Ovary (tissue), 9 donors: ENCODE measurements around the gene PHLDB3. TPM values are rescaled to one million over a fixed set of nuclear protein-coding genes. Genes with fewer than 3 reads are reported as not detected.

Experiments
- DNase-seq, 5 donors: peaks; one replicate each; pipeline ENCODE4 v3.0.0-alpha.2; 2019 to 2020
- H3K27ac ChIP-seq, 2 donors: fragments of 200-600 bp; one replicate each; pipeline versions ENCODE4 v1.5.1 to v1.8.0; 2019 to 2022
- H3K27me3 ChIP-seq: fragments of 200-600 bp; one replicate; pipeline ENCODE4 v1.8.0; 2022
- H3K36me3 ChIP-seq: fragments of 200-600 bp; sonication (generic); one replicate; pipeline ENCODE4 v1.5.1; 2019
- H3K4me1 ChIP-seq: one replicate; pipeline ENCODE4 v1.8.1; 2013; ENCODE audit warnings: mild to moderate bottlenecking, moderate library complexity; ENCODE audit not compliant: insufficient read depth
- H3K4me3 ChIP-seq: fragments of 200-600 bp; sonication (generic); one replicate; pipeline ENCODE4 v1.5.1; 2017
- H3K9me3 ChIP-seq, 2 donors: fragments of 200-600 bp in 1 of 2; sonication (generic) in 1 of 2; one replicate each; pipeline versions ENCODE4 v1.5.1 to v1.8.1; 2013 to 2019; ENCODE audit warnings: mild to moderate bottlenecking in 1 of 2, moderate library complexity in 1 of 2
- CTCF ChIP-seq, 3 donors: fragments of 450-650 bp in 2 of 3; fragments of 200-600 bp in 1 of 3; IDR thresholded peaks; one replicate each; pipeline versions ENCODE4 v1.5.1 to v1.8.0; 2016 to 2022; ENCODE audit warnings: antibody characterized with exemption in 3 of 3, mild to moderate bottlenecking in 1 of 3
- EP300 ChIP-seq: sonication (generic); formaldehyde crosslinking; IDR thresholded peaks from one replicate; pipeline ENCODE4 v1.6.1; 2017; ENCODE audit warnings: antibody characterized with exemption
- POLR2A ChIP-seq: fragments of 450-650 bp; IDR thresholded peaks from one replicate; pipeline ENCODE4 v1.6.1; 2017; ENCODE audit warnings: antibody characterized with exemption, mild to moderate bottlenecking, moderate library complexity
- WGBS, 3 donors: extraction: QIAGEN DNeasy Blood & Tissue Kit in 1 of 3; methylation state at CpG; one replicate each; pipeline versions ENCODE4 v1.1.5 to v1.1.7; 2013 to 2017; 5-methylcytosine and 5-hydroxymethylcytosine counted together
- intact Hi-C, 4 donors: fragments of 100-400 bp; cut with DNase I; formaldehyde crosslinking; loops; one replicate each; pipeline versions ENCODE4 v1.11.0 to v1.15.1; 2022 to 2023
- polyA plus RNA-seq, 2 donors: library from polyadenylated mRNA; stranded (reverse); fragments of 200-250 nt in 1 of 2; fragments of 350-450 nt in 1 of 2; fragmentation: Illumina TruSeq in 1 of 2; extraction: RNeasy Lipid Tissue Mini Kit (QIAGEN cat#74804) in 1 of 2; gene quantifications; one replicate each; pipeline ENCODE4 v1.2.3, GENCODE V29; 2013 to 2014
- total RNA-seq, 7 donors: library from RNA; depleted of rRNA in 2 of 7; stranded (reverse); fragments of >200 nt in 2 of 7; fragmentation: NEBNext Ultra II Directional in 3 of 7; extraction: Animal tissue kit (Norgen Biotek cat#: 25700) in 3 of 7; gene quantifications; one replicate each; pipeline versions ENCODE4 v1.1.0 to v1.2.4, GENCODE V29; 2016 to 2023
- donor health status: DM: no; HTN: no; CAD: no; lungs with moderate emphysema.
- donor health status: DM: no; HTN: no; CAD: no.
- donor health status: Bipolar disorder and iron deficiency.
- donor health status: DM: yes; HTN: yes; CAD: no.
- donor health status: DM: no; HTN: no; CAD: no.
- donor health status: DM: yes; HTN: yes; CAD: no.

Gene PHLDB3
- total and polyA plus RNA-seq, 9 donors: 1.4 to 29.7 (median 20.6) TPM

- intact Hi-C loops: no loop called here
- DNase-seq: no peak
- Histone ChIP-seq H3K36me3 (no peaks in the 10 kb centered on the region), H3K9me3 (no peaks in the 10 kb centered on the region), H3K4me3 (no peak overlapping the region), H3K27ac (no peak overlapping the region), H3K4me1 (no peaks in the 10 kb centered on the region), H3K27me3 (no peaks in the 10 kb centered on the region)
- TF ChIP-seq CTCF (IDR thresholded peaks at IDR 0.05) (no peak), POLR2A (no peak), EP300 (no peak)
- WGBS, 3 donors: 26 to 38% (median 31%) methylated on average over 8 of the region's 8 CpGs
Observed at GRCh38 chr19:43425567-43426392, 78.8 kb downstream of the PHLDB3 start.

Other genes with a start within 250 kb of the PHLDB3 start
- gene PSG9, start 235.2 kb downstream of the PHLDB3 start, total RNA-seq: not detected
- gene PSG9, start 235.2 kb downstream of the PHLDB3 start, polyA plus RNA-seq: not detected
- under 1 TPM in 4 of 7 donors, not detected in 3; 0.12 to 0.55 (median 0.18) TPM for gene CD177, start 151.1 kb downstream of the PHLDB3 start, total RNA-seq
- gene CD177, start 151.1 kb downstream of the PHLDB3 start, polyA plus RNA-seq: under 1 TPM; 0.06 to 0.82 TPM
- not detected for gene TEX101, start 89.9 kb downstream of the PHLDB3 start, total RNA-seq
- gene TEX101, start 89.9 kb downstream of the PHLDB3 start, polyA plus RNA-seq: not detected
- 10 to 100 TPM in 1 of 7 donors, 1 to 10 TPM in 6; 2.5 to 15.1 (median 6.8) TPM for gene LYPD3, start 39.1 kb downstream of the PHLDB3 start, total RNA-seq
- 1 to 10 TPM; 1.8 to 4.0 TPM for gene LYPD3, start 39.1 kb downstream of the PHLDB3 start, polyA plus RNA-seq
- gene ETHE1, start 22.5 kb upstream of the PHLDB3 start, total RNA-seq: 10 to 100 TPM; 16.1 to 28.5 (median 22.5) TPM
- 10 to 100 TPM; 25.0 to 28.7 TPM for gene ETHE1, start 22.5 kb upstream of the PHLDB3 start, polyA plus RNA-seq
- 1 to 10 TPM; 1.3 to 5.9 (median 3.9) TPM for gene ZNF575, start 28.4 kb upstream of the PHLDB3 start, total RNA-seq
- 1 to 10 TPM; 1.2 to 1.7 TPM for gene ZNF575, start 28.4 kb upstream of the PHLDB3 start, polyA plus RNA-seq
- 10 to 100 TPM; 19.0 to 39.9 (median 28.4) TPM for gene XRCC1, start 70.8 kb upstream of the PHLDB3 start, total RNA-seq
- gene XRCC1, start 70.8 kb upstream of the PHLDB3 start, polyA plus RNA-seq: 10 to 100 TPM; 16.8 to 37.7 TPM
- gene PINLYP, start 71.1 kb upstream of the PHLDB3 start, total RNA-seq: 10 to 100 TPM; 10.6 to 22.3 (median 17.7) TPM
- 10 to 100 TPM; 25.5 to 29.9 TPM for gene PINLYP, start 71.1 kb upstream of the PHLDB3 start, polyA plus RNA-seq
- gene IRGQ, start 91.4 kb upstream of the PHLDB3 start, total RNA-seq: 10 to 100 TPM; 11.6 to 25.8 (median 19.8) TPM
- 10 to 100 TPM in 1 of 2 donors, 1 to 10 TPM in 1; 5.4 to 10.5 TPM for gene IRGQ, start 91.4 kb upstream of the PHLDB3 start, polyA plus RNA-seq
- 10 to 100 TPM; 11.5 to 22.4 (median 16.9) TPM for gene ZNF576, start 91.8 kb upstream of the PHLDB3 start, total RNA-seq
- 10 to 100 TPM in 1 of 2 donors, 1 to 10 TPM in 1; 8.6 to 16.6 TPM for gene ZNF576, start 91.8 kb upstream of the PHLDB3 start, polyA plus RNA-seq
- under 1 TPM; 0.10 to 0.73 (median 0.33) TPM for gene SRRM5, start 107.3 kb upstream of the PHLDB3 start, total RNA-seq
- under 1 TPM; 0.25 to 0.50 TPM for gene SRRM5, start 107.3 kb upstream of the PHLDB3 start, polyA plus RNA-seq
- gene ZNF428, start 114.9 kb upstream of the PHLDB3 start, total RNA-seq: 10 to 100 TPM; 30.0 to 69.0 (median 43.1) TPM
- 10 to 100 TPM; 11.6 to 59.0 TPM for gene ZNF428, start 114.9 kb upstream of the PHLDB3 start, polyA plus RNA-seq
- 10 to 100 TPM in 6 of 7 donors, 1 to 10 TPM in 1; 8.2 to 24.3 (median 11.3) TPM for gene CADM4, start 135.1 kb upstream of the PHLDB3 start, total RNA-seq
- gene CADM4, start 135.1 kb upstream of the PHLDB3 start, polyA plus RNA-seq: 10 to 100 TPM in 1 of 2 donors, 1 to 10 TPM in 1; 6.2 to 17.8 TPM
- gene PLAUR, start 165.4 kb upstream of the PHLDB3 start, total RNA-seq: 100 to 1,000 TPM in 1 of 7 donors, 10 to 100 TPM in 5, 1 to 10 TPM in 1; 9.4 to 112 (median 22.1) TPM
- 10 to 100 TPM in 1 of 2 donors, 1 to 10 TPM in 1; 9.5 to 13.4 TPM for gene PLAUR, start 165.4 kb upstream of the PHLDB3 start, polyA plus RNA-seq
- not detected for gene IRGC, start 211.3 kb upstream of the PHLDB3 start, total RNA-seq
- gene IRGC, start 211.3 kb upstream of the PHLDB3 start, polyA plus RNA-seq: not detected